Activated naive CD8-positive, alpha-beta T cell treated with anti-CD3 and anti-CD28 coated beads, Interleukin-2, amount 10 ng/mL, durations not matched to agents 7 days and 5 days (primary cell): ENCODE data around the gene MAGEC3. TPM values are rescaled to one million over a fixed set of nuclear protein-coding genes. Genes with fewer than 3 reads are reported as not detected.

Experiments used
- ATAC-seq: fragments of 150-1000 bp; cut with Tn5 transposase; one replicate; pipeline ENCODE4 v1.10.0; 2021; ENCODE audit warnings: low read depth, moderate library complexity
- POLR2A ChIA-PET: fragments of 350-600 bp; sonication (Branson Sonifier 250); formaldehyde crosslinking; loops from one replicate; lab custom pipeline; 2021; ENCODE audit warnings: antibody characterized with exemption; lab: Charles Lee
- DNase-seq: peaks from one replicate; pipeline ENCODE4 v3.0.0; 2021
- H3K27ac Mint-ChIP-seq: one replicate; pipeline ENCODE4 v1.8.0; 2022; ENCODE audit warnings: mild to moderate bottlenecking, mixed read lengths
- H3K27me3 Mint-ChIP-seq: one replicate; pipeline ENCODE4 v1.8.0; 2022; ENCODE audit warnings: mild to moderate bottlenecking, moderate library complexity, mixed read lengths
- H3K36me3 Mint-ChIP-seq: one replicate; pipeline ENCODE4 v1.8.0; 2021; ENCODE audit warnings: mild to moderate bottlenecking, mixed read lengths
- H3K4me1 Mint-ChIP-seq: one replicate; pipeline ENCODE4 v1.8.0; 2021; ENCODE audit warnings: mixed read lengths
- H3K4me3 Mint-ChIP-seq: one replicate; pipeline ENCODE4 v1.8.0; 2022; ENCODE audit warnings: mild to moderate bottlenecking, moderate library complexity, mixed read lengths
- H3K9me3 Mint-ChIP-seq: one replicate; pipeline ENCODE4 v1.8.0; 2021; ENCODE audit warnings: mixed read lengths
- total RNA-seq, 2 experiments: library from RNA; stranded (reverse); gene quantifications; one replicate each; pipeline ENCODE4 v1.2.3, GENCODE V29; 2021

Gene MAGEC3
- total RNA-seq, 2 experiments from 2014 or later = not detected

GRCh38 chrX:141903400-141904155, 65.5 kb downstream of the MAGEC3 start, which contains the start of gene MAGEC1:
MAGEC1 (plus strand) TSS chrX:141903894; CDS start chrX:141905073, 1,179 bp downstream.
- POLR2A ChIA-PET = no interaction called here
- ATAC-seq (no peak), DNase-seq (no peak)
- H3K27ac Mint-ChIP-seq = no peak within 1 kb of the TSS
- no peak within 1 kb of the TSS for H3K4me3 Mint-ChIP-seq
- H3K36me3 Mint-ChIP-seq = no peaks in the 10 kb centered on the region
- no peaks in the 10 kb centered on the region for H3K27me3 Mint-ChIP-seq
- no peaks in the 10 kb centered on the region for H3K4me1 Mint-ChIP-seq
- H3K9me3 Mint-ChIP-seq = no peaks in the 10 kb centered on the region

DNA sequence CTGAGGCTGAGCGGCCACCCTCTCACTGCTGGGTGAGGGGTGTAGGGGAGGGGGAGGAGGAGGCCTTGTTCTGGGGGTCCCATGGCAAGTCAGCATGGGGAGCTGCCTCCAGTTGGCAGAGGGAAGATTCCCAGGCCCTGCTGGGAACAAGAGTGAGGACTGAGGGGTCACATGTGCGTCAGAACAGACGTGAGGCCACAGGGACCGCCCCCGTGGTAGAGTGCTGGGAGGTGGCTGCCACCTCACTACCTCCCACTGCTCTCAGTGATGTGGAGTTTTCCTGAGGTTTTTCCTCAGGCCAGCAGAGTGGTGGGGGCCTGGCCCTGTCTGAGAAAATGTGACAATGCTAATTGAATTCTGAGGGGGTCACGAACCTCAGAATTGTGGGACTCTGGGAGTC, 66.1 kb downstream of the MAGEC3 start:
- Mint-ChIP-seq H3K36me3 (no peaks in the 10 kb centered on the region), H3K27me3 (no peaks in the 10 kb centered on the region), H3K4me3 (no peak overlapping the region), H3K9me3 (no peaks in the 10 kb centered on the region), H3K27ac (no peak overlapping the region), H3K4me1 (no peaks in the 10 kb centered on the region)
- POLR2A ChIA-PET = no interaction called here
- ATAC-seq (no peak), DNase-seq (no peak)

DNA sequence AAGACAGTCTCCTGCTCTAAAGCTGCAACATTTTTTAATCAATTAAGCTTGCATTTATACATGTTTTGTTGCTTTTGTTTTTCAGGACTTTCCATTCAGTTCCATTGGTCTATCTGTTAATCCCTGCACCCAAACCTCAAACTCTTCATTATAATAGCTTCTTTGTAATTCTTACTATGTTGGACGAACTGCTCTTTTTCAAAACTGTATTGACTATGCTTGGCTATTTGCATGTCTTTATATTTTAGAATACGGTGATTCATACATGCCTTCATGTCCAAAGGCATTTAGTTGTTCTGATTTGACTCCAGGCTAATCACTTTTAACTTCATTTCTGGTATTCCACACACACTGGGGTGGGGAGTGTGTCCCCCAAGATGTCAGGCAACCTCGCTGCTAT, 79.7 kb downstream of the MAGEC3 start:
- POLR2A ChIA-PET = no interaction called here
- H3K36me3 Mint-ChIP-seq = no peaks in the 10 kb centered on the region

GRCh38 chrX:141924293-141924692, 86.2 kb downstream of the MAGEC3 start:
- H3K4me3 Mint-ChIP-seq = no peak overlapping the region
- no peak for DNase-seq
- H3K4me1 Mint-ChIP-seq = no peaks in the 10 kb centered on the region
- no peaks in the 10 kb centered on the region for H3K27me3 Mint-ChIP-seq
- H3K36me3 Mint-ChIP-seq = no peaks in the 10 kb centered on the region
- H3K27ac Mint-ChIP-seq = no peak overlapping the region
- H3K9me3 Mint-ChIP-seq = no peaks in the 10 kb centered on the region
- ATAC-seq = no peak
- POLR2A ChIA-PET = no interaction called here

More for the DNA sequence above, 79.7 kb downstream of the MAGEC3 start:
- Mint-ChIP-seq H3K4me3 (no peak overlapping the region), H3K9me3 (no peaks in the 10 kb centered on the region), H3K4me1 (no peaks in the 10 kb centered on the region), H3K27me3 (no peaks in the 10 kb centered on the region), H3K27ac (no peak overlapping the region)
- ATAC-seq = no peak
- DNase-seq = no peak

DNA sequence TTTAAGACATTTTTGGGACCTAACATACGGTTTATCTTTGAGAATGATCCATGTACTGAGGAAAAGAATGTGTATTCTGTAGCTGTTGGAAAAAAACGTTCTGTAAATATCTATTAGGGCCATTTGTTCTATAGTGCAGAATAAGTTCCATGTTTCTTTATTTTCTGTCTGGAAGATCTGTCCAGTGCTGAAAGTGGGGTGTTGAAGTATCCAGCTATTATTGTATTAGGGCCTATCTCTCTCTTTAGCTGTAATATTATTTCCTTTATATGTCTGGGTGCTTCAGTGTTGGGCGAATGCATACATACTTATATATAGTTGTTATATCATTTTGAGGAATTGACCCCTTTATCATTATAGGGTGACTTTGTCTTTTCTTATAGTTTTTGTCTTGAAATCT, 90.3 kb downstream of the MAGEC3 start:
- no peak overlapping the region for H3K27ac Mint-ChIP-seq
- POLR2A ChIA-PET = no interaction called here
- no peaks in the 10 kb centered on the region for H3K9me3 Mint-ChIP-seq
- no peak for DNase-seq
- no peaks in the 10 kb centered on the region for H3K4me1 Mint-ChIP-seq
- H3K4me3 Mint-ChIP-seq = no peak overlapping the region
- no peaks in the 10 kb centered on the region for H3K27me3 Mint-ChIP-seq
- no peaks in the 10 kb centered on the region for H3K36me3 Mint-ChIP-seq
- ATAC-seq = no peak

GRCh38 chrX:141934059-141934641, 96.0 kb downstream of the MAGEC3 start:
- Mint-ChIP-seq H3K36me3 (no peaks in the 10 kb centered on the region), H3K27me3 (no peaks in the 10 kb centered on the region), H3K4me3 (no peak overlapping the region), H3K4me1 (no peaks in the 10 kb centered on the region), H3K27ac (no peak overlapping the region), H3K9me3 (no peaks in the 10 kb centered on the region)
- POLR2A ChIA-PET = no interaction called here
- ATAC-seq = no peak
- no peak for DNase-seq

- H3K27ac Mint-ChIP-seq = no peak overlapping the region
- H3K36me3 Mint-ChIP-seq = no peaks in the 10 kb centered on the region
- no peak overlapping the region for H3K4me3 Mint-ChIP-seq
- no peaks in the 10 kb centered on the region for H3K9me3 Mint-ChIP-seq
- DNase-seq (no peak), ATAC-seq (no peak)
- H3K27me3 Mint-ChIP-seq = no peaks in the 10 kb centered on the region
- POLR2A ChIA-PET = no interaction called here
- H3K4me1 Mint-ChIP-seq = no peaks in the 10 kb centered on the region
These were observed 97.5 kb downstream of the MAGEC3 start for GRCh38 chrX:141935645-141936044.

GRCh38 chrX:141936080-141936479, 98.0 kb downstream of the MAGEC3 start:
- Mint-ChIP-seq H3K27me3 (no peaks in the 10 kb centered on the region), H3K9me3 (no peaks in the 10 kb centered on the region), H3K36me3 (no peaks in the 10 kb centered on the region), H3K4me3 (no peak overlapping the region), H3K4me1 (no peaks in the 10 kb centered on the region), H3K27ac (no peak overlapping the region)
- POLR2A ChIA-PET = no interaction called here
- ATAC-seq (no peak), DNase-seq (no peak)

GRCh38 chrX:141941234-141941633, 103.1 kb downstream of the MAGEC3 start:
- POLR2A ChIA-PET = no interaction called here
- H3K27ac Mint-ChIP-seq = no peak overlapping the region
- ATAC-seq (no peak), DNase-seq (no peak)
- no peaks in the 10 kb centered on the region for H3K9me3 Mint-ChIP-seq
- no peaks in the 10 kb centered on the region for H3K4me1 Mint-ChIP-seq
- no peaks in the 10 kb centered on the region for H3K27me3 Mint-ChIP-seq
- no peaks in the 10 kb centered on the region for H3K36me3 Mint-ChIP-seq
- H3K4me3 Mint-ChIP-seq = no peak overlapping the region

- Mint-ChIP-seq H3K4me1 (no peaks in the 10 kb centered on the region), H3K9me3 (no peaks in the 10 kb centered on the region), H3K36me3 (no peaks in the 10 kb centered on the region), H3K27me3 (no peaks in the 10 kb centered on the region), H3K4me3 (no peak overlapping the region), H3K27ac (no peak overlapping the region)
- DNase-seq = no peak
- ATAC-seq = no peak
- POLR2A ChIA-PET = no interaction called here
These were observed 107.3 kb downstream of the MAGEC3 start for GRCh38 chrX:141945426-141945825.

GRCh38 chrX:141947350-141947749, 109.2 kb downstream of the MAGEC3 start:
- Mint-ChIP-seq H3K4me1 (no peaks in the 10 kb centered on the region), H3K27me3 (no peaks in the 10 kb centered on the region), H3K9me3 (no peaks in the 10 kb centered on the region), H3K27ac (no peak overlapping the region), H3K36me3 (no peaks in the 10 kb centered on the region), H3K4me3 (no peak overlapping the region)
- POLR2A ChIA-PET = no interaction called here
- no peak for DNase-seq
- no peak for ATAC-seq

Other genes with a start within 250 kb of the MAGEC3 start
- gene SPANXA2, start 248.6 kb upstream of the MAGEC3 start, total RNA-seq = not detected
- gene SPANXD, start 139.6 kb upstream of the MAGEC3 start, total RNA-seq = not detected
- gene MAGEC1, start 65.6 kb downstream of the MAGEC3 start, total RNA-seq = not detected